ENCODE measurements around the gene DYSF.

DYSF gene

DNA sequence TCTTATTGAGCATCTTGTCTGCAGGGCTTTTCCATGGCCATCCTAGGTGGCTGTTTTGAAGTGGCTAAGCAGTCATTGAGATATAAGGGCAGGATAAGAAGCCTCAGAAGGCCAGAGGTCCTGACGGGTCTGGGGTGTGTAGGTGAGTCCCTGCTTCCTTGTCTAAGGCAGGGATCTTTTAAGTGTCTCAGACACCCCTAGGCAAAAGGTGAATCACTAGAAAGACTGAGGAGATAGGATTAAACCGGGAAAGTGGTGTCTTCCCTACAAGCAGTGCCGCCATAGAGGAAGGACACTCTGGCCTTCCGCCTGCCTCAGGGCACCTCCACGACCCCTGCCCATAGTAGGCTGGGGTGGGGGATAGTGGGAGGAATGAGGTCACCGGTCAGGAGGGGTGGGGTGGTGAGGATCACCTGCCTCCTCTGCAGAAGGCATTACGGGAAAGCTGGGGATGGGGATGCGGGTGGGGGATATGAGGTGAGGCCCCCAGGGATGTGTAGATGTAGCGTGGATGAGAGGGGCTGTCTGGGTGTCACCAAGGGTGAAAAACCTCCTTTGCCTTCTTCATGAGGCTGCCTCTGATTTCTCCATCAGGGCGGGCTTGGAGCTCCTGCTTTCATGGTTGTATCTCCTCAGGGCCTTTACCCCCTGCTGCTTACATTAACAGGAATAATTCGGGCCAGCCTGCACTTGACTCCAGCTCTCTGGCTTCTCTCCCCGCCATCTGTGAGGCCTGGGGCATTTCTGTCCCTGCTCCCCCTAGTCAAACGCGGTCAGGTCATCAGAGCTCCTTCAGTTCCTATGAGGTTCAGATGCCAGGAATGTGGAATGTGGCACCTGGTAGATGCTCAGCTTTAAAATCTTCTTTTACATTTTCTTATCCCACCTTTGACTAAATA lies 244.0 kb downstream of the DYSF start:
- DNase-seq: no peak

DNA sequence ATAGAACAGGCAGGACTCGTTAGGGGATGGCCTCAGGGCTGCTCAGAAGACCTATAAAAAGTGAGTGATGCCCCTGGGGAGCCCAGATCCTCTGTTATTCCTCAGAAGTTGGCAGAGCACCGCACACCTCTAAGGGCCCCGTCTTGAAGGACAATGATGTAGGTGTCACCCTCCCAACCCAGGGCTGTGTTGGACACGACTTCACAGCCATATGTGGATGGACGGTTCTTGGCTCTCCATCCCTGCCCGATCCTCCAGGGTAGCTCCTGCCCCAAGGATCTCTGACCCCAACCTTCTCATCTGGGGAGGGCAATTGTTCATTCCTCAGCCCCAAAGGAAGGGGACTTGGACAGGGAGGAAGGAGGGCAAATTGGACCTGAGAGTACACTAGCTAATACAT lies 246.1 kb downstream of the DYSF start:
- DNase-seq: no peak

DNA sequence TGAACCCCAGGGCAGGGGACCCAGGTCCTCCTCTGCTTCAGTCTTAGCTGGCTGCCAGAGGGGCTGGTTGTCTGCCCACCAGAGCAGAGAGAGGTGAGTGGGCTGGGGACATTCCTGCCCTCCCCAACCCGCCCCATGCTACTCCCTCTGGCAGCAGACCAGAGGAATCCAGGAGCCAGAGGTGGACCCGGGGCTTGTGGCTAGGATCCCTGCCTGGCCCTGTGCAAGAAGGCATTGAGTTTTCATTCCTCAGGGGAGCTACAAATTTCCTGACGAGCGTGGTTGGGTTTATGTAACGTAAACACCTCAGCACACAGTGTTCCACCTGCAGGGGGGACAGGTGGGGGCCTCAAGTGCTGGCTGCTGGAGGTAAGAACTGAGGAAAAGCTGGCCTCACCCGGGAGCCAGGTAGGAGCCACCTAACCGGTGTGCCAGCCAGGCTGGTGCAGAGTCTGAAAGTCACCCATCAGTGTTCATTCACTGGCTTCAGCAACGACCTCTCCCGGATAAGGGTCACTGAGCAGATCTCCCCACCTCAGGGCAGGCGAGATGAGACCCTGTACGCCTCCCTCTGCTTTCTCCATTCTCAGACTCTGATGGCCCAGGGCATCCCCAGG lies 246.8 kb downstream of the DYSF start:
- no peak for DNase-seq

DNA sequence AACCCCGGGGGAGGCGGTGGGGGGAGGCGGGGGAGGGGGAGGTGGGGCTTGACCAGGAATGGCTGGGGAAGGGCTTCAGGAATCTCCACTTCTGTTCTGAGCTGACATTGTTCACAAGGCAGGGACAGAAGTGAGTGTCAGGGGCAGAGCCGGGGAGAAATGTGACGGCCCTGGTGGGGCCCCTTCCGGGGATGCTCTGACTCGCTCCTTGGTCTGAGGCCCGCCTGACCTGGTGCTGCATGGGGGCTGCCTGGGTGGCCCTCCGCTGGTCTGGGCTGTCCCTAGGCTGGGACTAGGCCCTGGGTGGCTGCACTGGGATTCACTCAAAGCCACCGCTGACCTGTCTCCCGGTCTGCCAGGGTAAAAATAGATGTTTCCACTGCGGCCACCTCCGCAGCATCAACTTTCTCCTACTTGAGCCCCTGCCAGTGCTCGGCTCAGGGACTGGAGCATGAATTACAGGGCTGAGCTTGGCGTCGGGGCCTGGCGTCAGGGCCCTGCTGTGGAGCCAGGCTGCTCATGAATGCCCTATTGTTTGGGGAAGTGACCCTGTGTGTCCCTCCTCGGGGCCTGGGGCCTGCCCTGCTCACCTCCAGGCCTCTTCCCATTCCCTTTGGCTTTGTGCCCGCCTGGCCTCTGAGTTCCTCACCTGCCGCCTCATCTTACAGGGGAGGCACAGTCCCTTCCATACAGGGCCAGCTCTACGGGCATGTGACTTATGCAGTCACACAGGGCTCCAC lies 247.5 kb downstream of the DYSF start:
- no peak for DNase-seq

DNA sequence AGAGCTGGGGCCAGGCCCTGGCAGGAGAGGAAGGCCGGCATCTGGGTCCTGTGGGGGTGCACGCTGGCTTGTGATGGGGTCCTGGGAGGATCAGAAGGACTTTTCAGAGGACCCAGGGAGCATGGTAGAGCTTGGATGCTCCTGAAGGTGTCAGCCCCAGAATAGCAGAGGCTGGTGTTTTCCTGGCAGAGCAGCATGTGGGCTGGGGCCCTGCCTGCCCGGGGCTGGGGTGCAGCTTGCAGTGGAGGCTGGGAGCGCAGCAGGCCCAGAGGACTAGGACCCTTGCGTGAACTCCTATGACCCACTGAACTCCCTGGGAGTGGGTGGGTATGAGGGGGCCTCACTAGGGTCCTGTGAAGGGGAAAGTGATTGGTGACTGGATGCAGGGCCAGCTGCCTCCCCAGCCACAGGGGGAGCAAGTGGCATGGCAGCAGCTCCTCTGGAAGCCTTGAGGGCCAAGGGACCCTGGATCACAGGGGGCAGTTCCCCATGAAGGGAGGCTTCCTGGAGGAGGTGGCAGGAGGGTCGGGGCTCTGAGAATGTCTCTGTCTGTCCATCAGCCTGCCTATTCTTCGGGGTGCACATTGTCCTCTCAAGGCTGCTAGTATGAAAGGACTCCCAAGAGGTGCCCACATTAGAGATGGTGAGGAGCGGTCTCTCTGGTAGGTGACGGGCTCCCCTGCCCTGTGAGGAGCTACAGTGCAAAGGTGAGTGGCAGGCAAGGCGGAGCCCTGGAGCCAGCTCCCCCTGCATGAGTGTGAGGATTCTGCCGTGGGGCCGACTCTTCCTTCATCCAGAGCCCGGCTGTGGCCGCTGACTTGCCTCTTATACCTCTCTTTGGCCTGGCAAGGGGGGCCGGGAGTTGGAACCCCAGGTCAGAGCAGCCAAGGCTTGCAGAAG lies 249.0 kb downstream of the DYSF start:
- DNase-seq: no peak

DNA sequence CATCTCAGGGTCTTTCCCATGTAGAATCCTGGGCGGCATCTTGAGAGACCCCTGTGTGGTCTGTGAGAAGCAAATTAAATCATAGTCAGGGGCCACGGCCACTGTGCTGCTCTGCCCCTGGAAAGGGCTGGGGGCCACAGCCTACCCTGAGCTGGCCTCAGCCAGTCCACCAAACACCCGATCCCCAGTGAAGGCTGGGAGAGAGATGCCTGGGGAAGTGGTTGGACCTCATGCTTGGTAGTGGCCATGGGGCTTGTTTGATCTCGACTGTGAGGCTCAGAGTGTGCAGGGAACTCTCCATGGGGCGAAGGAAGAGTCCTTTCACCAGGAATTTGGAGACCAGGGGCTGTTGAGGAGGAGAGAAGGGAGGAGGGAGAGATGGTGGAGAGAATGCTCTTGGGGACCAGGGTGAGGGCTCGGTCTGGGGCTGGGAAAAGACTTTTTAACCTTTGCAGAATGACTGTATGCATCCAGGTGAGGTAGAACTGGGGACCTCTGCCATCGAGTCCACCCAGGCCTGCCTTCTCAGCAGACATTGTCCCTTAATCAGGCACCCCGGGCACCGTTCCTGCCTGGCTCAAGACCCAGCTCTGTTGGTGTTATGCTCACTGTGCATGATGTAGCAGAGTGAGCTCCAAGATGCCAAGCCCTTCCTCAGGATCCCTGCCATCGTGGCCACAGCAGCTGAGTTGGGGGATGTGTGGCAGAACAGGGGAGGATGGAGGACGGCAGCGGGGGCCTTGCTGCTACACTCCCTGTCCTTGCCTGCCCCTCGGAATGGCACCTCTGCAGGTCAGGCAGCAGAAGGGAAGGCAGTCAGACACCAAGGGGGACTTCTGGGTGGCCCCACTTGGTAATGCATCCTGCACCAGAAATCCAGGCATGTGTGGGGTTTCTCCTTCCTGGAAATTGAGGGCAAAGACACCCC lies 249.9 kb downstream of the DYSF start:
- no peak for DNase-seq

DNA sequence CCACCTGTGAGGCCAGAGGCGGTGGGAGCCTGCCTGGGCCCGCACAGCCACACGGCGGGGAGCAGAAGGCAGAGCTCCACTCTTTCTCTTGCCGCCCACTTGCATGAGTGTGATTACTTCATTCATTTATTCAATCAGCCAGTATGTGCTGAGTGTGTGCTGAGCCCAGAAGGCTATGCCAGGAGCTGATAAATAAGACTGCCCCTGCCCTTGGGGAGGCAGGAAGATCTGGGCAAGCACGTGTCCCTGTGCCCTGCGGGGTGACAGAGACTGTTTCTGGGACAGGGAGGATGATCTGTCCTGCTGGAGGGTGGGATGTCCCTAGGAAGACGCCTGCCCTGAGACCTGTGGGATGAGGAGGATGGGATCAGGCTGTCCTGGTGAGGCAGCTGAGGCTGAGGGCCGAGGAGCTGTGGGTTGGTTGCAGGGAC lies 250.8 kb downstream of the DYSF start:
- no peak for DNase-seq

DNA sequence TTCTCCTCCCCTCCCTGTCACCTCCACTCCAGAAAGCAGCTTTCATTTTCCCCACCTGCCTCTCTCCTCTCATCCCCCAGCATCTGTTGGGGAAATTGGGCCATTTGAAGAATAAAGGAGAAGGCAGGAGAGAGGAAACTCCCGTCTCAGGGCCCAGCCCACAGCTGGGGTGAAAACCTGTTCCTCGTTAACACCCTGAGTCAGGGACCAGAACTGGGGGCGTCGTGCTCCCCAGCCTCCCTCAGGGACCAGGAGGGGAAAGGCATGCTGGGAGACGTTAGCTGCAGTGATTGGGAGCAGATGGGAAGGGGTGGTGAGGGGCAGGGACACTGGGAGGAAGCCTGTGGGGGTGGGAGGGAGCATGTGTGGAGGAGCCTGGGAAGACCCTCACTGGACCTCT lies 251.3 kb downstream of the DYSF start:
- DNase-seq: no peak

DNA sequence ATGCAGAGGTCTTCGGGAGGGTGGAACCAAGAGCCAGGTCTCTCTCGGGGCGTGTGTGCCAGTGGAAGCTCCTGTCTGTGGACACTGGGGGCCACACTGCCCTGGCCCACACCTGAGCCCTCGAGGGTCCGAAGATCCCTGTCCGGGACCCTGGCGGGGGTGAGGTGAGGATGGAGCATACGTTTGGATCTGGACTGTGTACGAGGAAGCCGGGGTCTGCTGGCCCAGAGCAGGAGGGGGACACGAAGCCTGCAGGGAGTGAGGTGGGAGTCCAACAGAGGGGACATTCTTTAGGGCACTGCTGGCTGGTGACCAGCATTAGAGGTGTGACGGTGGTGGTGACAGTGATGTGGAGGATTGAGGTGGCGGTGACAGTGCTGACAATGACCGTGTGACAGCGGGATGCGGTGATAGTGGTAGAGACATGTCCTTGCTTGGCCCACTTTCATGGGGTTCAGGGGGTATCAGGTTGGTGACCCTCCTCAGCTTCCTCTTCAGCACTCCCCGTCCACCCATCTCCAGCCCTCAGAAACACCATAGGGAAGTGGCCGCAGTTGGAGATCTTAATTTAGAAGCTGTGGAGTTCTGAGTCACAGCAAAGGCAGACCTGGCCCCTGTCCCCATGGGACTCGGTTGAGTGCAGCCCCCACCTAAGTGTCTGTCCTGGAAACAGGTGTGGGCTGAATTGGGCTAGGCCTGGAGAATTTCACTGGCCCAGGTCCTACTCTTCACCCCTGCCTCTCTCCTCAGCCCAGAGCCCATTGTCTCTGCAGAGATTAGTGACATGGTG lies 252.0 kb downstream of the DYSF start:
- DNase-seq: no peak

DNA sequence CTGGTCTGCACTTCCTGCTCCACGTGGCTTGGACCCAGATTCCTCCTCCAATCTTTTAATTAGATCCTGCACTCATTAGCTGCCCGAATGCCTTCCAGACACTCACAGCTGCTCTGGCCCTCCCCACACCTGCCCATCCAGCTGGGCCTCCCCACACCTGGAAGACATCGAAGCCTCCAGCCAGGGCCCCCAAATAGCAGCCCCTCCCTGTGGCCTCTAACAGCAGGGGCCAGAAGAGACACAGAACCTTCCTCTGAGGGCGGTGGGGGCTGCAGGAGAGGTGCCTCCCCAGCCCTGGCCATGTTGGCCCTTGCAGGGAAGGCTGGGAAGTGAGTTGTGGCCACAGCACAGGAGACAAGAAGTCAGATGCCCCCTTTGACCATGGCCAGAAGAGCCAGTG lies 252.8 kb downstream of the DYSF start:
- no peak for DNase-seq

DNA sequence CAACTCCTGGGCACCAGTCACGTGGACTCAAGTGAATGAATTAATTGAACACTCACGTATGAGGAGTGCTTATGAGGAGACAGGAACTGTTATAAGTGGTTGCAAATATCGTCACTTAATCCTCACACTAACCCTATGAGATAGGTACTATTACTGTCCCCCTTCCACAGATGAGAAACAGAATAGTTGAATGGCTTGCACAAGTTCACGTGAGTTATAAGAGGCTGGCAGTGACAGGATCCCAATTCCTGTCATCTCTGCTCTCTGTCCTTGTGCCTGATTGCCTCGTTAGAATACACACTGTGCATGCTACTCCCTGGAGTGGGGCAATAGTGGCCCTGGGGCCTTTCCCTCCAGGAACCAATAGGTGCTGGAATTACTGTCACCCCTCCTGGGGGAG lies 253.5 kb downstream of the DYSF start:
- no peak for DNase-seq

DNA sequence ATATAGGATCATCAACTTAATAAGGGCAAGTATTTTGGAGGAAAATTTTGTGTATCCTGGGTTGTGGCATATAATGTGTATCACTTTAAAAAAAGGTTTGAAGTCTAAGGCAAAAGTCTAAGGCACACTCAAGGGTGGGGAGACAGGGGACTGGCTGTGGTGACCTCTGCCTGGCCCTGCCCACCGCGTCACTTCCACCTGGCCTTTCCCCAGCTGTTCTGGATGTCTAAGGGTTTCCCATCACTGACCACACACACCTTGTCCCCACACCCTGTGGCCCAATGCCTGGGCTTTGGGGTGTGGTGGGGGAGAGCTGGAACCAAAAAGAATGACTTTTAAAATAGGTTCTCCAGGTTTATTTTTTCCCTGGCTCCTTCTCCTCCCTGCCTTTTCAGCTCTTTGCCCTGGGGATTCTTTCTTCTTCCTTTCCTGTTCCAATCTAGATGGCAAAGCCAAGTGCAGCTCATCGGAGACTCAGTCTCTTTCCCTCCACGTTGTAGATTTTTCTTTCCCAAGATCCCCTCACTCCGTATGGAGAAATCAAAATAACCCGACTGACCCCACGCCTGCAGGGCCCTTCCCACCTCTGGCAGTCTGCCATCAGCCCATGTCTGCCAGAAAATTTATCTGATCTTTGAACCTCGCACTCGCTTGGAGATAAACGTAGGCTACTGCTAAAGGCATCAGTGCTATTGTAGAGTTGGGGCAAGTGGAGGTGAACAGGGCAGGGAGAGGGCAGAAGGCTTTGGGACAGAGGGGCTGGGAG lies 257.2 kb downstream of the DYSF start:
- DNase-seq: no peak

DNA sequence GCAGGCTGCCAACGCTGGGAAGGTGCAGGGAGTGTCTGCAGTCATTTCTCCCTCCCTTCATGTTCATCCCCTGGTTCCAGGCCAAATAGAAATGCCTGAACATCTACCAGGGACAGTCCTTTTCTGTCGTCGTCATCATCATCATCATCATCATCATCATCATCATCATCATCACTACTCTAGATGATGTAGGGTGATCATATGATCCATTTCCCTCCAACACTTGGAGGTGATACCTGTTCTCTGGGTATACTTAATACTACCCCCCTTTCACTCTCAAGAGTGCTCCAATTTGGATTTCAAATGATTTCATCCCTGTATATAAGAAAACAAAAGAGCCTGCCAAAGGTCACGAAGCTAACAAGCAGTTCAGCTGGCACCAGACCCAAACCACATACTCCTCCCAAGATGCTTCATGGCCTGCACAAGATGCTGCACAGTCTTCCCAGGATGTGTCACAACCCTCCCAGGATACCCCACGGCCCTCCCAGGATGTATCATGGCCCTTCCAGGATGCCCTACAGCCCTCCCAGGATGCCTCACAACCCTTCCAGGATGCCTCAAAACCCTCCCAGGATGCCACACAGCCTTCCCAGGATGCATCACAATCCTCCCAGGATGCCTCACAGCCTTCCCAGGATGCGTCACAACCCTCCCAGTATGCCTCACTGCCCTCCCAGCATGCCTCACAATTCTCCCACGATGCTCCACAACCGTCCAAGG lies 257.9 kb downstream of the DYSF start:
- DNase-seq: peak; percentile 52

DNA sequence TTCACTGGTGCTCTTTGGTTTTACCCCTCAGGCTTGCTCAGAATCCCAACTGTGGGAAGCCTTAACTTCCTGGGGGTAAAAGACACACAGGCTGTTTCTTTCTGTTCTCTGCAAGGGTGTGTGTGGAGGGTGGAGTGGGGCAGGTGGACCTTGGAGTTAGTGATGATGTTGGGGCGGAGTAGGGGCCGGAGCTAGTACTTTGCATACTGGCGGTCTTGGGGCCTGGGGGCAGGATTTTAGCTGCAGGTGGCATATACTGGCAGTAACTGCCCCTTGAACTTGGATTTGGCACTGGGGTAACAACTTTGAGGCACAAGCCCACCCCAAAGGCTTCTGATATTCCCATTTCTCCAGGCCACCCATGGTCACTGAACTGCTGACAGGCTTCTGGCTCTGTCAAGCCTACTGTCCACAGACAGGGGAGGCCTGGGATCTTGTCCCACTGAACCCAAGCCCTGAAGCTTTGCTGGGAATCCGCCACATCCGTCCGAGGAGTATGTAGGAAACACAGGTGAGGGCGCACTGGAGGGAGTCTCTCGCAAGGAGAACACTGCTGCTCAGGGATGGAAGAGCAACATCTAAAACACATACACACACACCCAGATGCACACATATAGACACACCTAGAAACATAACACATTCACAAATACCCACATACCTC lies 258.9 kb downstream of the DYSF start:
- DNase-seq: no peak

DNA sequence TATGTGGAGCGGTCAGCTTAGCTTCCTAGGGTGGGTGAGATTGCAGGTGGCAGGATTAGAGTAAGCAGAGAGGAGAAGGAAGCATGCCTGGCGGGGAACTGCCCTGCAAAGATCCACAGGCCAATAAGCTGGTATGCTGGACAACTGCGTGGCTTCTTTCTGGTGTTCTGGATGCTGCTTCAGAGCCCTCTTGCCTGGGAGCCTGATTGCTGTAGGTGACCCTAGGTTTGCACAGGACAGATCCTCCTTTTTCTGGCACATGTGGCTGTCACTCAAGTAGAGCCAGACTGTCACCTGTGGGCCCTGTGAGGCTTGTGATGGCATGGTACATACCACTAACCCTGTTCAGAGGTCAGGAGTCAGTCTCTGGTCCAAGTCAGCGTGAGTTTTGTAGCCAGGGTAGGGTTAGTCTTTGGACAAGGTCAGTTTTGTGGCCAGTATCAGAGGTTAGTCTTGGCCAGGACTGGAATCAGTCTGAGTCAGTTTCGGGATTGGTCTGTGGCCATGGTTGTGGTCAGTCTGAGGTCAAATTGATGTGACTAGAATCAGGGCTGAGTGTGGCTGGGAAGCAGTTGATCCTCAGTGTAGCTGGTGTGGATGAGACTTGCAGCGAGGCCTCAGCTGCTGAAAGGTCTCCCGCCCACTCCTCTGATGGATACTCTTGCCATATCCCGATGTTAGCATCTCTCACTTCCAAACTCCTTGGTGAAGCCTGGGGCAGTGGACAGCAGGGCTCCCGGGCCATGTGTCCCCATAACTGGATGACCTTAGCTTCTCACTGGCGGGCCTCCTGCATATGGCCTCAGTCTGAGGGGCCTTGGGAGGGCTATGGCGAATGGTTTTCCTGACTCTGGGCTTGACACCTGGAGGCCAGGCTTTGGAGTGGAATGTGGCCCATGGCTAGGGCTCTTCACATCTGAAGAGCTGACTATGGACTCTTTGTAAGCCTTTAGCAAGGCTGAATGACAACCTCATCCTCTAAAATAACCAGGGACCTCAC lies 260.5 kb downstream of the DYSF start:
- peak; percentile 70 for DNase-seq

DNA sequence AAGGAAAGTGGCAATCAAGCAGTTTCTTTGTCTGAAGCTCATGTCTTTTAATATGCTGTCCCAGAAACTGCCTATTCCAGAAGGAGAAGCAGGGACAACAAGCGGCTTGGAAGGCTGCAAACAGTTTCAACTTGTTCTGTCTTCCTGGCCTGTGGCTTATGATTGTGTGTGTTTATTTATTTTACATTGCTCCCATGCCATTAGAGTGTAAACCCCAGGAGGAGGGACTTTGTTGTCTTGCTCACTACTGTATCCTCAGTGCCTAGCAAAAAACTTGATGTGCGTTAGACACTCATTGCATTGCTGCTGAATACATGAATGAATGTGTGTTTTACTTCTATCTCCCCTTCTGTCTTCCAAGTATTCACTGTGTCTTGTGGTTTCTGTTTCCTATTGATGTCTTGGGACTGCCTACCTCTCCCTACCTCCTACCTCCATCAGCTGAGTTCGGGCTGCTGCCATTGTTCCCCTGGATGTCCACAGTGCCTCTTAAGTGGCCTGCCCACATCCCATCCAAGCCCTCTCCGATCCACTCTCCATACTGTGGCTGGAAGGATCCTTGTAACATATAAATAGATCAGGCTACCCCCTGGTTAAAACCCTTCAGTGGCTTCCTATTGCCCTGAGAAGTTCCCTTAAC lies 261.4 kb downstream of the DYSF start:
- DNase-seq: no peak

DNA sequence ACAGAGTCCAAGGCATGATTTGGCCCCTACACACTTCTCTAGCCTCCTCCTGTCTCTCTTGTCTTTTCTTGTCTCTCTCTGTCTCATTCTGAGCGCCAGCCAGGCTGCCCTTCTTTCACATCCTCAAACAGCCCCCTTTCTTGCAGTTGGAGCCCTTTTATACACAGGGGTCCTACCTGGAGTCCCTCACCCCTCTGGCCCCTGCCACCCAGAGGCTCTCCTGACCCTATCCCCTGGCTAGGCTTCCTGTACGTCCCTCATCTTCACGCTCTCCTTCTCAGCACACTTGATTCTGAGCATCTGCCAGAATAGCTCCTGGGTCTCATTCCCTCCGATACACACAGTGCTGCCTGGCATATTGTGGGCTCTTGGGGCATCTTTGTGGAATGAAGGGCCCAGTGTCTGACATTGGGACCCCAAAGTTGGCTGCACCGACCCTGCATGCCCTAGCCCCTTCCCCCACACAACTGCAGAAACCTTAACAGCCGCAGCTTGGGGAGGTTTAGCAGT lies 261.9 kb downstream of the DYSF start:
- no peak for DNase-seq

Measured in EL (cell line).